A673 (cell line): ENCODE data around the gene FRMD4A. TPM values are rescaled to one million over a fixed set of nuclear protein-coding genes. Genes with fewer than 3 reads are reported as not detected.
"Not testable (repeated sequence)": the region's sequence is repeated elsewhere in the genome, so short reads cannot be mapped to it uniquely, and the experiment has no call there.

Experiments used
- BruUV-seq: library from RNA; stranded (reverse); fragments of 400-500 nt; replicated peaks from 2 replicates; lab custom pipeline; 2021; lab: Mats Ljungman, UMichigan
- CTCF ChIA-PET: fragments of 300-600 bp; sonication (Branson Sonifier 250); formaldehyde crosslinking; loops from one replicate; lab custom pipeline; 2022; ENCODE audit warnings: antibody characterized with exemption; lab: Charles Lee
- POLR2A ChIA-PET: fragments of 300-600 bp; sonication (Branson Sonifier 250); formaldehyde crosslinking; loops from one replicate; lab custom pipeline; 2022; ENCODE audit warnings: antibody characterized with exemption; ENCODE audit not compliant: low non-redundant PET; lab: Charles Lee
- DNase-seq: peaks from one replicate; pipeline ENCODE4 v3.0.0-alpha.2; 2015; ENCODE audit warnings: low spot score
- H3K27ac ChIP-seq: fragments of 200-600 bp; sonication (generic); 2 replicates; pipeline ENCODE4 v1.5.1; 2016; ENCODE audit warnings: mixed run types, low read depth, mild to moderate bottlenecking, mixed read lengths, antibody characterized with exemption, low read length; ENCODE audit not compliant: poor library complexity, severe bottlenecking
- H3K27me3 ChIP-seq: fragments of 200-600 bp; sonication (generic); replicated peaks from 2 replicates; pipeline ENCODE4 v1.6.1; 2017; ENCODE audit warnings: mixed run types, low read depth, mild to moderate bottlenecking, mixed read lengths, antibody characterized with exemption, low read length; ENCODE audit not compliant: insufficient read depth, poor library complexity
- H3K36me3 ChIP-seq: fragments of 200-600 bp; sonication (generic); 2 replicates; pipeline ENCODE4 v1.6.1; 2016; ENCODE audit warnings: mixed run types, mild to moderate bottlenecking, mixed read lengths, antibody characterized with exemption, low read length; ENCODE audit not compliant: insufficient read depth, poor library complexity, severe bottlenecking
- H3K4me1 ChIP-seq: fragments of 200-600 bp; sonication (generic); 2 replicates; pipeline ENCODE4 v1.6.1; 2017; ENCODE audit warnings: mixed run types, mild to moderate bottlenecking, mixed read lengths, antibody characterized with exemption, low read length; ENCODE audit not compliant: insufficient read depth, poor library complexity, severe bottlenecking
- H3K4me3 ChIP-seq: fragments of 200-600 bp; sonication (generic); 2 replicates; pipeline ENCODE4 v1.5.1; 2016; ENCODE audit warnings: low read depth, mixed run types, mild to moderate bottlenecking, mixed read lengths, low read length; ENCODE audit not compliant: poor library complexity, severe bottlenecking
- H3K9me3 ChIP-seq: fragments of 200-600 bp; sonication (generic); 2 replicates; pipeline ENCODE4 v1.6.1; 2016; ENCODE audit warnings: mixed run types, low read depth, mild to moderate bottlenecking, mixed read lengths, antibody characterized with exemption, low read length; ENCODE audit not compliant: poor library complexity, severe bottlenecking
- CTCF ChIP-seq: fragments of 300-800, 200-600 bp; sonication (generic); conservative IDR thresholded peaks from 2 replicates; pipeline ENCODE4 v1.5.1; 2017; ENCODE audit warnings: low read depth, mild to moderate bottlenecking, antibody characterized with exemption, low read length, moderate library complexity, mixed read lengths
- EZH2 ChIP-seq: fragments of 200-600 bp; sonication (generic); IDR thresholded peaks from 2 replicates; pipeline ENCODE4 v1.6.1; 2017; ENCODE audit warnings: borderline replicate concordance, low read depth, mild to moderate bottlenecking, mixed read lengths, antibody characterized with exemption, low read length; ENCODE audit not compliant: poor library complexity, severe bottlenecking
- intact Hi-C: fragments of 100-400 bp; cut with micrococcal nuclease; formaldehyde crosslinking; loops from one replicate; pipeline ENCODE4 v1.10.0; 2022; ENCODE audit not compliant: unreplicated experiment
- total RNA-seq: library from RNA; stranded (reverse); gene quantifications from 2 replicates; pipeline ENCODE4 v1.2.3, GENCODE V29; 2021

Gene FRMD4A
- total RNA-seq, 1 experiment from 2014 or later: 26.3 TPM

- TF ChIP-seq CTCF: peak; percentile 19; the same call in 1 of the 2 replicates
- no peak for TF ChIP-seq EZH2
- Histone ChIP-seq H3K27me3 (peaks cover 27% of the 10 kb centered on the region), H3K4me3 (no peak overlapping the region), H3K9me3 (no peaks in the 10 kb centered on the region), H3K27ac (no peak overlapping the region), H3K4me1 (peaks cover 8% of the 10 kb centered on the region), H3K36me3 (no peaks in the 10 kb centered on the region)
- peak; percentile 32 for DNase-seq
- intact Hi-C loops: no loop called here
- ChIA-PET POLR2A (no interaction called here), CTCF (no interaction called here)
- no TSS peak for BruUV-seq
These were observed 90.2 kb downstream of the FRMD4A start for GRCh38 chr10:14240253-14241189.

GRCh38 chr10:14238659-14239058, 92.1 kb downstream of the FRMD4A start:
- H3K27ac ChIP-seq, H3K4me3 ChIP-seq, DNase-seq, H3K36me3 ChIP-seq, CTCF ChIA-PET, BruUV-seq, intact Hi-C loops, POLR2A ChIA-PET, H3K9me3 ChIP-seq, H3K4me1 ChIP-seq: not testable (repeated sequence)
- H3K27me3 ChIP-seq: peaks cover 43% of the 10 kb centered on the region

GRCh38 chr10:14236341-14236740, 94.4 kb downstream of the FRMD4A start:
- Histone ChIP-seq H3K4me3 (no peak overlapping the region), H3K27ac (no peak overlapping the region), H3K4me1 (no peaks in the 10 kb centered on the region), H3K36me3 (no peaks in the 10 kb centered on the region), H3K9me3 (no peaks in the 10 kb centered on the region), H3K27me3 (peaks cover 58% of the 10 kb centered on the region)
- intact Hi-C loops: no loop called here
- DNase-seq: no peak
- ChIA-PET POLR2A (interaction anchor here (0.5 kb wide), 1 partner anchor 817 kb away, joined by 5 read pairs; no protein-coding TSS in a partner anchor), CTCF (no interaction called here)
- no peak for TF ChIP-seq CTCF
- TF ChIP-seq EZH2: no peak
- BruUV-seq: no TSS peak
